HG03196 (cell line): ENCODE data around the gene DUS2.
A peak's percentile ranks its signal among the peaks of the same experiment; 100 is the strongest.

ENCODE experiments used
- ATAC-seq: cut with Tn5 transposase; IDR thresholded peaks from one replicate; pipeline ENCODE4 v1.9.1; 2021; ENCODE audit not compliant: unreplicated experiment

DUS2 gene

GRCh38 chr16:68040506-68041288 is 17.6 kb downstream of the DUS2 start:
- peak; percentile 53 for ATAC-seq

GRCh38 chr16:68041783-68042182 is 18.7 kb downstream of the DUS2 start:
- no peak for ATAC-seq

DNA sequence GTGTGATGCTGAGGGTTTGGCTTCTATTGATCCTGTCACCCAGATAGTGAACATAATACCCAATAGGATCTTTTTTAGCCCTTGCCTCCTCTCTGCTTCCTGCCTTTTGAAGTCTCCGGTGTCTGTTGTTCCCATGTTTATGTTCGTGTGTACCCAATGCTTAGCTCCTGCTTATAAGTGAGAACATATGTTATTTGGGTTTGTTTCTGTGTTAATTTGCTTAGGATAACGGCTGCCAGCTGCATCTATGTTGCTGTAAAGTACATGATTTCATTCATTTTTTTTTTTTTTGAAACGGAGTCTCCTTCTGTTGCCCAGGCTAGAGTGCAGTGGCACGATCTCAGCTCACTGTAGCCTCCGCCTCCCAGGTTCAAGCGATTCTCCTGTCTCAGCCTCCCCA is 23.0 kb downstream of the DUS2 start:
- ATAC-seq, result no peak

DNA sequence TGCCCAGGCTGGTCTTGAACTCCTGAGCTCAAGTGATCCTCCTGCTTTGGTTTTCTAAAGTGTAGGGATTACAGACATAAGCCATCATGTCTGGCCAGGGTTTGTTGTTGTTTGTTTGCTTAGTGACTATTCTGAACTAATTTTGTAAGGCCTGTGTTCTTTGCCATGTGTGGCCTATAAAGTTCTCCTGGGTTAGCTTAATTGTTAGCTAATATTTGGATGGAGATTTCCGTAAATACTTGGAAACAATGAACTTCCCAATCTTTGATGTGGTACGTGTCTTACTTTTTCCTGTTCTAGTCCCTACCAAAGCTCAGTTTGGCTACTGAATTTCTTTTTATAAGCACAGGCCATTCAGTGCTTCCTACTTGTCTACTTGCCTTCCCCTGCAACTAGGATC is 24.9 kb downstream of the DUS2 start:
- no peak for ATAC-seq

DNA sequence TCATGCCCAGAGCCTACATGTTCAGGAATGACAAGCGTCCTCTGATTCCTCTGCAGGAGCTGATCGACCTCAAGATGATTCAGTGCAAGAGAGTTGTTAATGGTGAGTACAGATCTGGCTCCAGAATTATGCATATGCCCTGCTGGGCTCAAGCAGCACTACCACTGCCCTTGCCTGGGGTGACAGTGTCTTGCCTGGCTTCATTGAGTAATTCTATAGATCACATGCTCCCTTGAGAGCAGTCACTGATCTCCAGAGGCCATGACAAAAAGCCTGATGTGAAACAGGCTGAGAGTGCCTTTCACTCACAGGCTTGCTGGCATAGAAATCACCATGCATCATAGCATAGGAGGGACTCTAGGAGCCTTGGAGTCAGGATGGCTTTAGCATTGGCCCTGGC is 26.4 kb downstream of the DUS2 start:
- no peak for ATAC-seq

DNA sequence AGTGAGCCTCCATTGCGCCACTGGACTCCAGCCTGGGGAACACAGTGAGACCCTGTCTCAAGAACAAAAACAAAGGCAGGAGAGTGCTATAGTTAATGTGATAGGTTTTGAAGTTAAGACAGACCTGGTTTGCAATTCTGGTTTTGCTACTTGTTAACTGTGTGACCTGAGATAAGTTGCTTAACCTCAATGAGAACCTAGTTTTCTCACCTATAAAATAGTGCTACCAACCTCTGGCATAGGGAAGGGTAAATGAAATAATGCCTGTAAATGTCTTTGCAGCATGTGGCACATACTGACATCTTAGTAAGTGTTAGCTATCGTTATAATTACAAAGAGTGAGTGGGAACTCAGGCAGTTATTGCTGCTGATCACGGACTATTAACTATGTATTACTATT is 32.3 kb downstream of the DUS2 start:
- ATAC-seq, result no peak

DNA sequence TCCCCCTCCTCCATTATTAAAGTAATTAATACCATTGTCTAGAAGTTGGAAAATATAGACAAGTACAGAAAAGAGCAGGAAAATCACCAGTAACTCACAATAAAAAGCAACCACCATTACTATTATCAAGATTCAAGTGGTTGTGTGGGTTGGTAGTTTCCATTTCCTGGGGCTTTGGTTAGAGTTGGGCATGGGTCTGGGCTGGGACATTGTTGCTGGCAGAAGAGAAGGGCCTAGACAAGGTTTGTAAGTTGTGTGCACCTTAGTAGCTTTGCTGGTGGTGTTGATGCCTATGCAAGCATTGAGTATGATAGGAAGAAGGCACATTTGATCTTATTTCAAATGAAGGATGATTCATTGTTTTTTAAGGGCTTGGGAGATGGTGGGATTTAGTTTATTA is 36.7 kb downstream of the DUS2 start:
- no peak for ATAC-seq

DNA sequence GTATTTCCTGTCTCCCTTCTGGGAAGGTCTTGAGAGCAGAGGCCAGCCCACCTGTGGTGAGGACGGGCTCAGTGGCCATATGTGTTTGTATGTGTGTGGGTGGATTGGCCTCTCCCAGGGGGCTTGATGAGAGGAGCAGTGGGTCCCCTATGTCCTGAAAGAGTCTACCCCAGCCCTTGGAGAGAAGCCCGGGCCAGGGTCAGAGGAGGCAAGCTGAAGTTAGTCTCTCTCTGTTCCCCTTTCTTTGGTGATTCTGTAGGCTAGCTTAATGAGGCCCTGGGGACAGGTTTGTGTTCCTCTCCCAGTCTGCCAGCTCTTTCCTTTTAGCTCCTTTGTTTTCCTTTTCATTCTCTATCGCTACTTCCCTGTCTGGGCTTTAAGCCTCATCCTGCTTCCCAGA is 38.3 kb downstream of the DUS2 start:
- ATAC-seq, result no peak

DNA sequence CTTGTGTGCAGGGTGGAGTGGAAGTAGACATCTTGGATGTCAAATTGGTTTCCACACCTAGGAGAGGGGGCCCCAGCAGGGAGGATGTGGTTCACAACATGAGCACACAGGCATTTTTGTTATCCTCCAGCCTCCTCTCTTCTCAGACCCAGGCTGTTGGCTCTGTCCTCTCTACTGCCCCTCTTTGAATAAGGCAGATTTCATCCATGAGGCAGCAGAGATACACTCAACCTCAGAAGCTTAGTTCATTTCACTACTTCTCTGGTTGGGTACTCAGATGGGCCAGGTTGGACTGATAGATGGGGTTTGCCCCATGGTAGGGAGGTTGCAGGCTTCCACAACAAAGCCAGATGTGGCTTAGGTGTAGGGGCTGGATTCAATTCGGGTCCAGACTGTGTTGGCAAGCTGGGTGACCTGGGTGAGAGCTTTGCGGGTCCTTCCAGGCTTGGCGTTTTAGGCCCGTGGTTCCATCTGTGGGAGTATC is 39.9 kb downstream of the DUS2 start:
- no peak for ATAC-seq

GRCh38 chr16:68064791-68065365 is 41.8 kb downstream of the DUS2 start:
- no peak for ATAC-seq

DNA sequence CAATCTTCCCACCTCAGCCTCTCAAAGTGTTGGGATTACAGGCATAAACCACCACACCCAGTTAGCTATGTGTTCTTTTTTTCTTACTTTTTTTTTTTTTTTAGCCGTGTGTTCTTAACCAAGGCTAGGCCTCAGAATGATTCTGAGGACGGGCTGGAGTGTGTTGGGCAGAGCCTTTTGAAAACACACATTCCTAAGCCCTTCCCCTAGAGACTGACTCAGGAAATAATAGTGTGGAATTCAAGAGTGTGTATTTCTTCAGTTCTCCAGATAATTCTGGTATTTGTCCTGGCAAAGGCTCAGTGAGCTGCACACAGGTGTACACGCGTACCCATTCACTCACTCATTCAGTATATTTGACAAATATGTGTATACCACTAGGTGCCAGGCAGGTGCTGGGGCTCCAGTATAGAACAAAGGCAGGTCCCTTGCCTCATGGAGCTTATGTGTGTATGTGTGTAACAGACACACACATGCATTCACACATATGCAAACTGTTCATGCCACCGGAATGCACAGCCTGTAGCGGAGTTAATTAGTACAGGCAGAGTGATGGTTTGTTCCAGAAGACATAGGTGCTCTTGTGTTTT is 42.7 kb downstream of the DUS2 start:
- no peak for ATAC-seq

- ATAC-seq, result no peak
Observed at GRCh38 chr16:68066763-68067162, 43.7 kb downstream of the DUS2 start.

- ATAC-seq, result no peak
Observed at GRCh38 chr16:68068926-68069325, 45.8 kb downstream of the DUS2 start.

DNA sequence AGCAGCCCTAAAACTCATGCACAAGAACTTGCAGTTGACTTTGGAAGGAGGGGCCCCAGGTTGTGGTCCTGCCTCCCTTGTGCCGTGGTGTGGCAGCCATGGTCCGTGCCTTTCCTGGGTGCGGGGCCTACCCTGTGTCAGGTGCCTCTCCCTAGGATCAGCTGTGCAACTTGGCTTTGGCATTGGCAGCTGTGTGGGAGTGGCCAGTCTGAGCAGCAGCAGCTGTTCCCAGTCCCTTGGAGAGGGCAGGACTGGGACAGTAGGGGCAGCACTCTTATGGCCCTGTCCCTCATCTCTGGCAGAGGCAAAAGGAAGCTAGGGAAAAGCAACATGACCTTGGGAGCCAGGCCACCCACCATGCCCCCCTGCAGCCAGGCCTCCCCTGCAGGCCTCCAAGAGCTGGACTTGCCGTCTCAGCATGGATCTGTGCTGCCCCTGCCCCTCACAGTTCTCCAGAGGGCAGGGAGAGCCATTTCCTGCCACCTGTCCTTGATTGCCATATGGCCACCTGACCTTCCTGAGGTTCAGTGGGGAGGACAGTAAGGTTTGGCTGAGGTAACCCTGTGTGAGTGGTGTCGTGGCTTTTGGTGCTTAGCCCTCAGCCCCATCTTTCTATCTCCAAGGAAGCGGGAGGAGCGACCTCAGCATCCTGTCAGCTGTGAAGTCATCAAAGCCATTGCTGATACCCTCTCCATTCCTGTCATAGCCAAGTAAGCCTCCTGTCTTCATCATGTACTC is 46.6 kb downstream of the DUS2 start:
- no peak for ATAC-seq

DNA sequence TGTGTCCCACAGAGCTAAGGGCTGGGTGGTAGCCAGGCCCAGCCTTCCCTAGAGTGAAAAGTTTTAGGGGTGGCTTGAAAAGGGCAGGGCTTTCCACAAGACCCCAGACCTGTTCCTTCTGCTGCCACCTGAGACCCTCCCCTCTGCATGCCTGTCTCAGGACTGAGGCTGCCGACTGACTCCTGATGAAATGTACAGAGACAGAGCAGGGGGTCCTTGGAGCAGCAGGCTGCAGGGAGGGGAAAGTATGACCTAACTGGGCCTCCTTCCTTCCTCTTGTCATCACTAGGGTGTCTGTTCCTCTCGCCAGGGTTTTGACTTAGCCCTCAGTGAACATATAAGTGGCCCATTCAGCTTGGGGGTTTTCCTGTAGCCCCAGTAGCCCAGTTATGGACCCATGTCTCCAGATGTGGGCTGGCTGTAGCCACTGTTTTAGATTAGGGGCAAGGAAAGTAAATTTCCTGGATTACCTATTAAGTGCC is 47.2 kb downstream of the DUS2 start:
- no peak for ATAC-seq

GRCh38 chr16:68070806-68071517 is 47.9 kb downstream of the DUS2 start:
- ATAC-seq, result peak; percentile 28

- no peak for ATAC-seq
Observed at GRCh38 chr16:68071518-68071901, 48.4 kb downstream of the DUS2 start.

DNA sequence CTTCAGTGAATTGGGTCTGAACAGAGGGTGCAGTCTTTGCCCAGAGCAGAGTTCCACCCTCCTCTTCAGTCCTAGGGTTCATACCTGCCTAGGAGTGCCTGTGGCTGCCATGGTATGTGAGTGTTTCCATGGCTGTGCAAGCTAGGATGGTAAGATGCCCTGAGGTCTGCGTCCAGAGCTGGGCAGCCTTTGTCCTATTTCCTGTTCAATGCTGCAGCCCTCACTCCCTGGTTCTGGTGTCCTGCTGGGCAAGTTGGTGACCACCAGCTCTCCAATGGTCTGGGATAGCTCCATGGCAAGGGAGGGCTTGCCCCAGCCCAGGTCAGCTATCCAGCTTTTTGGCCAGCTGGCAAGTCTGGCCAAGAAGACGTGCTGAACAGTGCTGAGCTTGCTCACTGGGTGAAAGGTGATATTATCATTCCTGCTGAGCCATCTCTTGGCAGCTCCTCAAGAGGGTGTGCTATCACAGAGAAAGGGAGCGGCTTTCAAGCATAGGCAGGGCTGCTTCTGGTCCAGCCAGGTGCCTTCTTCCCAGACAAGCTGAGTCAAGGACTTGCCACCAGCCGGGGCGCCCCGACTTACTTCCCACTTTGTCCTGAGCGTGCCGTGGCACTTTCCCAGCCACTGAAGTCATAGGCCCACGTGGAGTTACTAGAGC is 49.1 kb downstream of the DUS2 start:
- ATAC-seq, result no peak

GRCh38 chr16:68073902-68074760 is 51.0 kb downstream of the DUS2 start:
- peak; percentile 2 for ATAC-seq
